Subcutaneous adipose tissue (tissue), 4 donors: ENCODE data around the gene POLR3GL. TPM values are rescaled to one million over a fixed set of nuclear protein-coding genes. Genes with fewer than 3 reads are reported as not detected.

Experiments used
- total RNA-seq, 4 donors: library from RNA; depleted of rRNA; stranded (reverse); fragments of >200 nt; gene quantifications; one replicate each; pipeline ENCODE4 v1.1.0, GENCODE V29; 2016
- TF ChIP-seq, protein P1 (sequence below): fragments of 450-650 bp; IDR thresholded peaks from one replicate; pipeline ENCODE4 v1.5.1; 2016; ENCODE audit warnings: low read depth, mild to moderate bottlenecking, control low read depth, antibody characterized with exemption, moderate library complexity

The POLR3GL gene
- total RNA-seq, 4 donors from 2014 or later: 19.6 to 39.9 (median 32.8) TPM

DNA sequence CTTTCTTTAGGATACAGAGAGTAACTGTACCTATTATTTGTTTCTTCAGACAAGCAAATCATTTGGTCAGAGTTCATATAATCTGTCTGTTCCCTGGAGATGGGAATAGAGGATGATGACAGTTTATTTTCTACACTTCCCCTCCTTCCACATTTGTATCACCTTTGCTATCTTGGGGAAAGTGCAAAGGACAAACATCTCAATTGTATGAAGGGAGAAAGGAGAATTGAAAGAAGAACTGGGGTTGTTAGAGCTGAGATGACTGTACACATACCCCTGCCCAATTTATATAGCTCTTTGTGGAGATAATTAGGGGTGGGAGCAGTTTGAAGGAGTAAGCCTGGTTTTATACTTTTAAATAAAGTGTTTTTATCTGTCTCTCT lies 14.0 kb downstream of the POLR3GL start:
- TF ChIP-seq, protein P1, sequence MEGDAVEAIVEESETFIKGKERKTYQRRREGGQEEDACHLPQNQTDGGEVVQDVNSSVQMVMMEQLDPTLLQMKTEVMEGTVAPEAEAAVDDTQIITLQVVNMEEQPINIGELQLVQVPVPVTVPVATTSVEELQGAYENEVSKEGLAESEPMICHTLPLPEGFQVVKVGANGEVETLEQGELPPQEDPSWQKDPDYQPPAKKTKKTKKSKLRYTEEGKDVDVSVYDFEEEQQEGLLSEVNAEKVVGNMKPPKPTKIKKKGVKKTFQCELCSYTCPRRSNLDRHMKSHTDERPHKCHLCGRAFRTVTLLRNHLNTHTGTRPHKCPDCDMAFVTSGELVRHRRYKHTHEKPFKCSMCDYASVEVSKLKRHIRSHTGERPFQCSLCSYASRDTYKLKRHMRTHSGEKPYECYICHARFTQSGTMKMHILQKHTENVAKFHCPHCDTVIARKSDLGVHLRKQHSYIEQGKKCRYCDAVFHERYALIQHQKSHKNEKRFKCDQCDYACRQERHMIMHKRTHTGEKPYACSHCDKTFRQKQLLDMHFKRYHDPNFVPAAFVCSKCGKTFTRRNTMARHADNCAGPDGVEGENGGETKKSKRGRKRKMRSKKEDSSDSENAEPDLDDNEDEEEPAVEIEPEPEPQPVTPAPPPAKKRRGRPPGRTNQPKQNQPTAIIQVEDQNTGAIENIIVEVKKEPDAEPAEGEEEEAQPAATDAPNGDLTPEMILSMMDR: no peak

DNA sequence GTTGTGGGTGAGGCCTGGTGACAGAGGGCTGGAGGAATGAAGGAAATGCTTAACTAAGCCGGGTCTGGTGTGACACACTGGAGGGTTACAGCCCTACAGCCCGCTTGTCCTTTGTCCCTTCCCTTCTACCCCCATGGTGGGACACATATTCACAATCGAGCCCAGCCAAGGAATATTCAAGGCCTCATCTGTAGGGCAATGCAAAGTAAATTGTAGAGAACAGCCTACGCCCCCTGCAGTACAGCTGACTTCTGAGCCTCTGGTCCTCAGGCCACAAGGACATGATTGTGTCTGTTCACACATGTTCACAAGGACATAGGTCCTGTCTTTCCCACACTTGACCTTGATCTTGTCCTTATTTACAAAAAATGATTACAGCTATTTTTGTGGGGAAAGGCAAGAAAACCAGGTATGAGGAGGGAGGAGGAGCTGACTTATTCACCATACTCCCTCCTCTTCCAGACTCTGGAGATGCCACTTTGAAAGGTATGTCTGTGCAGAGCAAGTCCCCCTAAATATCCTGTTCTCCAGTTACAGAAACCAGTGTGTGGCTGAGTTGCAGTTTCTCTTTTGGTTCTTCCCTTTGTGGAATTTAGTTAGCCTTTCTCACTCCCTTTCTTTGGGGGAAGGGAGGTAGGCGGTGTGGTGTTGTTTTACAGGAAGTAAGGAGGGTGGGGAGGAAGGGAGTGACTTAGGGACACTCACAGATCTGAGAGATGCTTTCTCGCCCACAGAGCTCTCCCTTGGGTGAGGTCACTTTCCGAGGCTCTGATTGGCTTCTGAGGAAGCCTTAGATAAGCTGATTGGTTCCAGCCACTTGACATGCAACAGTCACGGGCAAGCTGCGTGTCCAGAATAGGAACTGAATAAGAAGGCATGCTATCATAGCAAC lies 14.6 kb downstream of the POLR3GL start:
- TF ChIP-seq, protein P1: no peak

DNA sequence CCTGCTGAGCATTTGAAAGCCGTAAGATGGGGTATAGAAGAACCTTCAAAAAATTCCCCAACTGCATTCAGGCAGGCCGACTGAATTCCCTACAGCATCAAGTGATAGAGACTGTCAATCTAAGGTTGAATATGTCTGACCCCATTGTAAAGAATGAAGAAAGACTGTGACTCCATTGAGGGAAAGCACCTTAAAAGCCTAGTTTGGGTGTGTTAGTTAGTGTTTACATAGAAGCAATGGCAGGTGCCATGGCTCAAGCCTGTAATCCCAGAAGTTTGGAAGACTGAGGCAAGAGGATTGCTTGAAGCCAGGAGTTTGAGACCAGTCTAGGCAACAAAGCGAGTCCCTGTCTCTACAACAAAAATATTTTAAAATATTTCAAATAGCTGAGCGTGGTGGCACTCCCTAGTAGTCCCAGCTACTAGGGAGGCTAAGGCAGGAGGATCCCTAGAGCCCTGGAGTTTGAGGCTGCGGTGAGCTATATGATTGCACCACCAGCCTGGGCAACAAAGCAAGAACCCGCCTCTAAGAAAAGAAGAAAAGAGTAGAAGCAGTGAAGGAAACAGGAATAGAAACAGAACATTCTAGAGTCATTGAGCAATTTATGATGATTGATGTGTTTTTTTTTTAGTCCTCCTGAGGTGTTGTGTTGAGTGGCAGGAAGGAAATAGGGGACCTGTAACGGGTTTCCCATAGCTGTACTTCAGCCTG lies 15.4 kb downstream of the POLR3GL start:
- TF ChIP-seq, protein P1: no peak

DNA sequence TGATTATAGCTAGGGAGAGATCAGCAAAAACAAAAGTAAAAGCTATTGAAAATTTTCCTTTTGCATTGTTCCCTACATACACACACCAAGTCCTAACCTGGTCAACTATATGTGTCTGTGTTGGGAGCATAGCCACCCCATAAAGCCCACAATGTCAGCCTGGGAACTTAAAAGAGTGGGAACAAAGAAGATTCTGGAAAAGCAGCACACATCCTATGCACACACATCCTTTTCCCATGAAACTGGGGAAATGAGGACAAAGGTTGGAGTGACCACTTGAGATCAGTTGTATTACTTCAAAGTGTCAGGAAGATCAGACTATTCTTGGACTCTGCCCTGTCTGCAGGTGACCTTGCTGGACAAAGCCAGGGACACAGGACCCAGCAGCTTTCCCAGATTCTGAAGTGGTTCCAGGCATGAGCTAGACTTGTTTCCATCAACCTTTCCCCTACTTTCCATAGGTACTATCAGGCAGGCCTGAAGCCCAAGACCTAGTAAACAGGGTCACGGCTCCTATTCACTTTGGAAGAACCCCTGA lies 16.0 kb downstream of the POLR3GL start:
- TF ChIP-seq, protein P1: no peak

DNA sequence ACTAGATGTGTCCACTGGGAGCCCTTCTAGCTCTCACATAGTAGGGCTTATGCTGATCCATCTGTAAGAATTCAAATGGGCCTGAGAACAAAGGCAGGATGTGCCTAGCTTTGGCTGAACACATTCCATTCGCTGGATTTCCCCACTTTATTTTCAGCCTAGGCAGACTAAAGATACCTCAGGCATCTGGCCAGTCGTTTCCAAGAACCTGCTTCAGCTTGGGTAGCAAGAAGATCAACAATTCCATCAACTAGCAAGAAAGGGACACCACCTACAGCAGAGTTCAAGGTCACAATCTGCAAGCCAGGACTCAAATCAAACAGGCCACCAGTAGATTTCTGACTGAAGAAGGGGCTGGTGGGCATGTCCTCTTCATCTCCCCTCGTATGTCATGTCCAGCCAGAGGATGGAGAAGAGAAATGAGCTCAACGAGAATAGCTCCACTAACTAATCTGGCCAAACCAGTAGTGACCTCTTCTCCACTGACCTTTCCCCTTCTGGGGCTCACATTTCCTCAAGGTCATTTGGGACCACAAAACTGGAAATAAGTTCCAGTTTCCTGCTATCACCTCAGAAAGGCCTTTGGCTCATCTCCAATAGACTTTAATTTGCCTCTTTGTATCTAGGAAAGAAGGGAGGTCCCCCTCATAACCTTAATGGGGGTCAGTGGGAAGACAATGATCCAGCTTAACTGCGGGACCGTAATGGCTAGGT lies 17.7 kb downstream of the POLR3GL start:
- TF ChIP-seq, protein P1: no peak

DNA sequence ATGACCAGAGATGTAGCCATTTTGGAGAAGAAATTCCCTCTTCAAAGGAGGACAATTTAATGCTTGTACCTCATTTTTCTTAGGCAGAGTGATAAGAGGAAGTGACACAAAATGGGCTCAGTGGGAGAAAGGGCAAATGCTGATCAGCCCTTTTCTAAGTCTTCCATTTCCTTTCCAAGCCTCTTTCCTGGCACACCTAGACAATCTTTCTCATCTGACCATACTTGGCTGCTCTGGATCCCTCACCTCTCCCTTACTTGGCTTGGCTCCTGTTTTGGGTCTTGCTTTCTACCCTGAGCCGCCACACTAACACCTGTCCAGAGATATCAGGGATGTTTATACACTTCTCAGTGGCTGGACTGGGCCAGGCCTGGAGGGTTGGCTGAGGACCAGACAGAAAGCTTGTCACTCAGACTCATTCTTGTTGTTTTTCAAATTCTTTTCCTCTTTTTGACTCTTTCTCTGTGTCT lies 18.8 kb downstream of the POLR3GL start:
- TF ChIP-seq, protein P1: no peak
